ENCODE measurements around the gene MSI2. TPM values are rescaled to one million over a fixed set of nuclear protein-coding genes. Genes with fewer than 3 reads are reported as not detected.

MSI2 gene
- polyA plus RNA-seq, 1 experiment = 9.2 TPM

DNA sequence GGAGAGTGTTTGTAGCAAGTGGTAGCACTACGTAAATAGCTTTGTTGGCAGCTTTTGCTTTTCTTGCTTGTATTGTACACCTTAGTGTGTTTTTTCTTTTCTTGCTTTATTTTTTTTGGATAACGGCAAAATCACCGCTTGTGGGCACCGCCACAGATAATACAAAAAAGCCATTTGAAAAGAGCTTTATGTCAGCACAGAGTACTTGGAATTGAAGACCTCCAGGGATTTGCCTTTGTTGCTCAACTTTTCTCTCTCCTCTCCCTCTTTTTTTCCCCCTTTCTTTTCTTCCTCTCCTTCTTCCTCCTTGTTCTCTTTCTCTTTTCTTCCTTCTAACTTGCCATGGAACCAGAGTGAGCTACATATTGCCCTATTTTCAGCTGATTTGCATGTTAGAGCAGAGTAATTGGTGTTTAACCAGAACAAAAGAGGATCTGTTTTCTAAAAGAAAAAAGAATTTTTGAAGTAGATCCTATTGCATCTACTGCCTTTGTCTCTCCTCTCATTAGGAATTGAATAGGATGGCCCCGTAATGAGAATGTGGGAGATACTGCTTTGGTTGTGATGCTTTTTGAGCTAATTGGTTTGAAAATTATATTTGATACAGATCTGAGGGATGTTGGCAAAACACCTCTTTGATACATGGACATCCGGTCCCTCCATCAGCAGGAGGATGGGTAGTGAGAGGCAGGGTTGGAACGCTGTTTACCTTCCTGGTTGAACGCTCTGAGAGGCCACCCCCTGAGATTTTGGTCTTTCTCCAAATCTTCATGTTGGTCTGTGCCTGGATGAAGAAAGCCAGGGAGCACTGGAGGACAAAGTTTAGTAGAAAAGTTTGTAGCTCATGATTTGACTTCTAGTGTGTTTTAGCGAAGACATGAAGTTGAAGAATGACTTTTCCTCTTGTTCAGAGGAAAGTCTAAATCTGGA lies 85.6 kb downstream of the MSI2 start:
- CTCF ChIA-PET = interaction anchor here (0.6 to 1.4 kb wide), 5 partner anchors 13 to 202 kb away, joined by 3 to 4 read pairs (median 3); no protein-coding TSS in a partner anchor
- Histone ChIP-seq H3K27me3 (ENCODE audit: control insufficient read depth, insufficient read depth, low read length) (no peaks in the 10 kb centered on the region), H3K36me3 (ENCODE audit: control insufficient read depth, insufficient read depth, low read length) (no peaks in the 10 kb centered on the region), H3K4me3 (ENCODE audit: low read depth, low read length) (no peak overlapping the region)
- no peak for DNase-seq (ENCODE audit: low read depth)
- TF ChIP-seq, protein P1, sequence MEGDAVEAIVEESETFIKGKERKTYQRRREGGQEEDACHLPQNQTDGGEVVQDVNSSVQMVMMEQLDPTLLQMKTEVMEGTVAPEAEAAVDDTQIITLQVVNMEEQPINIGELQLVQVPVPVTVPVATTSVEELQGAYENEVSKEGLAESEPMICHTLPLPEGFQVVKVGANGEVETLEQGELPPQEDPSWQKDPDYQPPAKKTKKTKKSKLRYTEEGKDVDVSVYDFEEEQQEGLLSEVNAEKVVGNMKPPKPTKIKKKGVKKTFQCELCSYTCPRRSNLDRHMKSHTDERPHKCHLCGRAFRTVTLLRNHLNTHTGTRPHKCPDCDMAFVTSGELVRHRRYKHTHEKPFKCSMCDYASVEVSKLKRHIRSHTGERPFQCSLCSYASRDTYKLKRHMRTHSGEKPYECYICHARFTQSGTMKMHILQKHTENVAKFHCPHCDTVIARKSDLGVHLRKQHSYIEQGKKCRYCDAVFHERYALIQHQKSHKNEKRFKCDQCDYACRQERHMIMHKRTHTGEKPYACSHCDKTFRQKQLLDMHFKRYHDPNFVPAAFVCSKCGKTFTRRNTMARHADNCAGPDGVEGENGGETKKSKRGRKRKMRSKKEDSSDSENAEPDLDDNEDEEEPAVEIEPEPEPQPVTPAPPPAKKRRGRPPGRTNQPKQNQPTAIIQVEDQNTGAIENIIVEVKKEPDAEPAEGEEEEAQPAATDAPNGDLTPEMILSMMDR (IDR thresholded peaks at IDR 0.05; ENCODE audit: insufficient read depth, low read depth, low read length) = no peak
- POLR2A ChIA-PET = no interaction called here

DNA sequence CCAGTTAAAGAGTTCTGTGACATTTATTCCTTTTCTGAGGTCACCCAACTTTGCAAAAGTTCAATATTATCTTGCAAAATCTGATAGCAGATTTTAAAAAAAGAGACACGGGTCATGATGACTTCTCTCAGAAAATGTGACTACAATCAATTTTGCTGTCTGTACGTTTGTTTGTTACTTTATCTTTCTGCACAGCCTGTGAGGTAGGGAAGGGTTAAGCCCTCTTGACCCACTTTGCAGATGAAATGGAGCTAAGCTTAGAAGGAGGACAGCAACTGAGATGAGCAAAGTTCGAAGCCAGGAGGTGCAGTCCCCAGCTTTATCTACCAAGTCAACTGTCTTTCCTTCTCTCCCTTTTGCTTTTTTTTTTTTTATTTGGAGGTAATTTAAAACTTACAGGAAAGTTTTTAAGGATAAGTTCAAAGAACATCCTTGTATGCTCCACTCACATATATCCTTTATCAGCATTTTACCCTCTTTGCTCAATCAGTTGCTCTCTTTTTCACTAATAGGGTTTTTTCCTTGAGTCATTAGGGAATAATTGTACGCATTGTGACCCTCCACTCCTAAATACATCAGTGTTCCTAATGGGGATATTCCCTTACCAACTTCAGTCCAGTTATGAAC lies 86.8 kb downstream of the MSI2 start:
- CTCF ChIA-PET = interaction anchor here (1.4 kb wide), 1 partner anchor 17 kb away, joined by 3 read pairs; no protein-coding TSS in a partner anchor
- H3K27me3 ChIP-seq (ENCODE audit: control insufficient read depth, insufficient read depth, low read length) = no peaks in the 10 kb centered on the region
- POLR2A ChIA-PET = no interaction called here

DNA sequence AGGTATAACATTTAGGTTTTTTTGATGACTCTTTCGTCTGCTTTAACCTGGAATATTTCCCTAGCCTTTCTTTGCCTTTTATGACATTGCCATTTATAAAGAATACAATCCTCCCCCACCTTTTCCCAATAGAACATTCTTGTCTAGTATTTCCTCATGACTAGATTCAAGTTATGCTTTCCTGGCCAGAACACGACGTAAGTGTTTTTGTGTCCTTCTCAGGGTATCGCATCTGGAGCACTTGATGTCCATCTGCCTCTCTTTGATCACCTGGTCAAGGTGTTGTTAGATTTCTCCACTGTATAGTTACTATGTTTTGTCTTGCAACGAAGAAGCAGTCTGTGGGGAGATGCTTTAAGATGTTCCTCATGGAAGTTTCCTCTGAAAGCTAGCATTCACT lies 87.4 kb downstream of the MSI2 start:
- DNase-seq (ENCODE audit: low read depth) = no peak
- Histone ChIP-seq H3K4me3 (ENCODE audit: low read depth, low read length) (no peak overlapping the region), H3K27me3 (ENCODE audit: control insufficient read depth, insufficient read depth, low read length) (no peaks in the 10 kb centered on the region), H3K36me3 (ENCODE audit: control insufficient read depth, insufficient read depth, low read length) (no peaks in the 10 kb centered on the region)
- TF ChIP-seq, protein P1 (IDR thresholded peaks at IDR 0.05; ENCODE audit: insufficient read depth, low read depth, low read length) = no peak
- ChIA-PET CTCF (no interaction called here), POLR2A (no interaction called here)

More for the DNA sequence above, 86.8 kb downstream of the MSI2 start:
- no peak for DNase-seq (ENCODE audit: low read depth)
- no peaks in the 10 kb centered on the region for H3K36me3 ChIP-seq (ENCODE audit: control insufficient read depth, insufficient read depth, low read length)
- no peak overlapping the region for H3K4me3 ChIP-seq (ENCODE audit: low read depth, low read length)
- TF ChIP-seq, protein P1 (IDR thresholded peaks at IDR 0.05; ENCODE audit: insufficient read depth, low read depth, low read length) = no peak

DNA sequence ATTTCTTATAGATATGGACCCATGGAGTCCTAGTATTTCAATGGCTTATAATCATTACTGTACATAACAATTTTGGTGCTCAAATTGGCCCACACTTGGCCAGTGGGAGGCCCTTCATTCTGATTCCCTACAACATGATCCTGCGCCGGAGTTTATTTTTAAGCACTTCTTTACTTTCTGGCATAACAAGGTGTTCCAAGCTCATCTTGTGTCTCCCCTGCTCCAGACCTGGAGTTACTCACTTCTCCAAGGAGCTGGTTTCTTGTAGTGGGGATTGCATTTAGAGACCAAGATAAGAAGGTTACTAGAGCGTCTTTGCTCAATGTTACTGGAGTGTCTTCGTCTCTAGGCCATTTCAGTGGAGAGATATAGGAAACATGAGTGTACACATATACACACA lies 87.9 kb downstream of the MSI2 start:
- ChIA-PET CTCF (no interaction called here), POLR2A (no interaction called here)
- no peak overlapping the region for H3K4me3 ChIP-seq (ENCODE audit: low read depth, low read length)
- peaks cover 1% of the 10 kb centered on the region; the same call in 1 of the 2 replicates for H3K36me3 ChIP-seq (ENCODE audit: control insufficient read depth, insufficient read depth, low read length)
- H3K27me3 ChIP-seq (ENCODE audit: control insufficient read depth, insufficient read depth, low read length) = no peaks in the 10 kb centered on the region
- DNase-seq (ENCODE audit: low read depth) = no peak
- TF ChIP-seq, protein P1 (IDR thresholded peaks at IDR 0.05; ENCODE audit: insufficient read depth, low read depth, low read length) = no peak

DNA sequence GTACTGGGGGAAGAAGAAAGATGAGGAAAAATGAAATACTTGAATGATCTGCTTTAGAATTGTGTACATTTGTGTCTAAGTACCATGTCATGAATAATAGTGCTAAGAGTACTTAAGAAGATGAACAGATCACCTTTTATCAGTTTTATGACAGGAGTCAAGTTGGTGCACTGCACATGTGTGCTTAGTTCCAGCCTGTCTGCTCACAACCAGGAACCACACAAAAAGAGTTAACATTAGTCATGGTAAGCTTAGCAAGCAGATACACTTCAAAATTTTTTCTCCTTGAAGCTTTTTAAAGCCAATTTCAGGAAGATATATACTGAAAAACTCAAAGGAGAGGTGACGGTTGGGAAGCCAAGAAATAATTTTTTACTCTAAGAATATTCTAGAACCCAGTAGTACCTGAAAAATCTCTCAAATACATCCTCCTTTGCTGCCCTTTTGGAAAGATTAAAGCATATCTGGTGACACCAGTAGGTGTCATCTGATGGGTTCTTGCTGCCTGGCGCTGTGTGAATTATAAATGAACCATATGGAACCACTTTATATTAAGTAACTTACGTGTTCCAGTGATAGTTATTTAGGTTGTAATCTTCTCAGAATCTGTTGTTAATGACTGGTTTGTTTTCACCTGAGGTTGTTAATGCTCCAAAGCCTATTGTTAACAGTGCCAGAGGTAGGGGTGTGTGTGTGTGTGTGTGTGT lies 93.4 kb downstream of the MSI2 start:
- H3K27me3 ChIP-seq (ENCODE audit: control insufficient read depth, insufficient read depth, low read length) = no peaks in the 10 kb centered on the region
- ChIA-PET POLR2A (no interaction called here), CTCF (no interaction called here)
- DNase-seq (ENCODE audit: low read depth) = no peak
- no peak overlapping the region for H3K4me3 ChIP-seq (ENCODE audit: low read depth, low read length)
- TF ChIP-seq, protein P1 (IDR thresholded peaks at IDR 0.05; ENCODE audit: insufficient read depth, low read depth, low read length) = no peak
- peaks cover 1% of the 10 kb centered on the region; the same call in 1 of the 2 replicates for H3K36me3 ChIP-seq (ENCODE audit: control insufficient read depth, insufficient read depth, low read length)
